Lung microvascular endothelial cell (primary cell): Measurements from ENCODE around the gene SATB2. TPM values are rescaled to one million over a fixed set of nuclear protein-coding genes. Genes with fewer than 3 reads are reported as not detected.

Experiments used
- DNase-seq, 2 donors: peaks; one replicate each; pipeline versions ENCODE4 v3.0.0 to v3.0.0-alpha.2; 2010; ENCODE audit warnings: low read depth in 2 of 2
- total RNA-seq: library from RNA; depleted of rRNA; stranded (reverse); fragments of >200 nt; gene quantifications from 2 replicates; pipeline ENCODE4 v1.2.1, GENCODE V29; 2014

SATB2 gene
- total RNA-seq, 1 donor from 2014 or later = 0.60 TPM

- no peak for DNase-seq
Observed at GRCh38 chr2:199465988-199466691, 8.4 kb upstream of the SATB2 start.

GRCh38 chr2:199465390-199465789, 7.7 kb upstream of the SATB2 start:
- DNase-seq = no peak

- no peak for DNase-seq
Observed at GRCh38 chr2:199464606-199465352, 7.0 kb upstream of the SATB2 start.

GRCh38 chr2:199463708-199464605, 6.2 kb upstream of the SATB2 start:
- DNase-seq = no peak

- peak; percentile 55 to 58 for DNase-seq
Observed at GRCh38 chr2:199462956-199463692, 5.4 kb upstream of the SATB2 start.

GRCh38 chr2:199462347-199462955, 4.7 kb upstream of the SATB2 start:
- no peak for DNase-seq

GRCh38 chr2:199461711-199462346, 4.1 kb upstream of the SATB2 start:
- DNase-seq = no peak

GRCh38 chr2:199460846-199461710, 3.3 kb upstream of the SATB2 start:
- DNase-seq = no peak

- DNase-seq = no peak
Observed at GRCh38 chr2:199460101-199460671, 2.4 kb upstream of the SATB2 start.

GRCh38 chr2:199459286-199460100, 1.8 kb upstream of the SATB2 start:
- peak; percentile 94 to 96 for DNase-seq

GRCh38 chr2:199458806-199459285, 1.1 kb upstream of the SATB2 start:
- DNase-seq = peak in 1 of 2 donors; percentile 70

GRCh38 chr2:199458009-199458805, 468 bp upstream of the SATB2 start:
- DNase-seq = peak; percentile 16 to 56

- DNase-seq = no peak
Observed at GRCh38 chr2:199456383-199457146, 1.2 kb downstream of the SATB2 start.

GRCh38 chr2:199455545-199456382, 2.0 kb downstream of the SATB2 start:
- peak; percentile 20 to 38 for DNase-seq

- no peak for DNase-seq
Observed at GRCh38 chr2:199455210-199455544, 2.6 kb downstream of the SATB2 start.

- DNase-seq = no peak
Observed at GRCh38 chr2:199452991-199453379, 4.8 kb downstream of the SATB2 start.
